H1 (cell line): Measurements from ENCODE around the gene ZNF496. TPM values are rescaled to one million over a fixed set of nuclear protein-coding genes. Genes with fewer than 3 reads are reported as not detected.

Experiments used
- RAD21 ChIP-seq, 2 experiments: IDR thresholded peaks in 1 of 2; conservative IDR thresholded peaks in 1 of 2; 2 replicates each; pipeline ENCODE4 v1.6.1; 2011; ENCODE audit warnings: low read depth in 2 of 2, low read length in 2 of 2, improper control_type of control experiment in 1 of 2, inconsistent platforms in 1 of 2, mild to moderate bottlenecking in 1 of 2, moderate library complexity in 1 of 2
- SUZ12 ChIP-seq: fragments of 200-600 bp; sonication (generic); IDR thresholded peaks from 2 replicates; pipeline ENCODE4 v1.6.1; 2012; ENCODE audit warnings: mild to moderate bottlenecking, inconsistent platforms, low read length, moderate library complexity, mixed read lengths
- polyA plus RNA-seq, 7 experiments: library from polyadenylated mRNA; depleted of rRNA in 3 of 7; stranded (reverse) in 5 of 7; unstranded in 2 of 7; fragments of >200 nt in 5 of 7; fragments of 200-250 nt in 2 of 7; gene quantifications; 1 replicate in 5 of 7; 2 replicates in 1 of 7; 4 replicates in 1 of 7; pipeline versions ENCODE4 v1.2.1 to v1.2.3, GENCODE V29; 2011 to 2013; ENCODE audit warnings: missing spikeins in 2 of 7, mixed read lengths in 2 of 7
- total RNA-seq: library from RNA; stranded (reverse); fragmentation: NEBNext Ultra II Directional; extraction: Animal tissue kit (Norgen Biotek cat#: 25700); gene quantifications from 2 replicates; pipeline ENCODE4 v1.2.1, GENCODE V29; 2021

Gene ZNF496
- total and polyA plus RNA-seq, 2 of the 8 experiments (the other 6 are each of a cell fraction or from before 2014, with no cell fraction given) = 27.9 to 71.4 TPM

GRCh38 chr1:247329097-247329617, 2.5 kb downstream of the ZNF496 start (continued):
- TF ChIP-seq RAD21 (IDR thresholded peaks at IDR 0.05 in 1 of 2, conservative IDR thresholded peaks at IDR 0.05 in 1 of 2; ENCODE audit: low read depth in 2 of 2, low read length in 2 of 2) (no peak), SUZ12 (no peak)
